Measurements from ENCODE around the gene FN3K. TPM values are rescaled to one million over a fixed set of nuclear protein-coding genes. Genes with fewer than 3 reads are reported as not detected.
"Not testable (repeated sequence)": the region's sequence is repeated elsewhere in the genome, so short reads cannot be mapped to it uniquely, and the experiment has no call there.

FN3K gene
- total RNA-seq, 6 experiments from 2014 or later: 29.6 to 61.6 (median 45.5) TPM

DNA sequence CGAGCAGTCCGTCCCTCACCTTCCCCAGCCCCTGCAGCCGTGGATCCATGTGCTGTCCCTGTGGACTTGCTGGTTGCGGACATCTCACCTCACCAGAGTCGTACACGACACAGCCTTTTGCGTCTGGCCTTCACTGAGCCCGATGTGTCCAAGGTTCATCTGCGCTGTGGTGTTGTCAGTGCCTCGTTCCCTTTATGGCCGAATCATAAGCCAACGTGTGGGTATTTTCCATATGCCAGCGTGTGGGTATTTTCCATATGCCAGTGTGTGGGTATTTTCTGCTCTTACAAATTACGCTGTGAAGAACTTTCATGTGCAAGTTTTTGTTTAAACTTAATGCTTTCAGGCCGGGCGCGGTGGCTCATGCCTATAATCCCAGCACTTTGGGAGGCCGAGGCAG lies 48.1 kb downstream of the FN3K start:
- 83% methylated on average over 11 of the region's 18 CpGs for WGBS (ENCODE audit: insufficient coverage, low coverage, low lambda C conversion rate, missing lambda C conversion rate)
- intact Hi-C loops (cut with DNase I): loop anchor here (10.0 kb wide), 2 partner anchors 121 to 131 kb away; no protein-coding TSS in a partner anchor
- no peaks in the 10 kb centered on the region for H3K9me3 ChIP-seq

DNA sequence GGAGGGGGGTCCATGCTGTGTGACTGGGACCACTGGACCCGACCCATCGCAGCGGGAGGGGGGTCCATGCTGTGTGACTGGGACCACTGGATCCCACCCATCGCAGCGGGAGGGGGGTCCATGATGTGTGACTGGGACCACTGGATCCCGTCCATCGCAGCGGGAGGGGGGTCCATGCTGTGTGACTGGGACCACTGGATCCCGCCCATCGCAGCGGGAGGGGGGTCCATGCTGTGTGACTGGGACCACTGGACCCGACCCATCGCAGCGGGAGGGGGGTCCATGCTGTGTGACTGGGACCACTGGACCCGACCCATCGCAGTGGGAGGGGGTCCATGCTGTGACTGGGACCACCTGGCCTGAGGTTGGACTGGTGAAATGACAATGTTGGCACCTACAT lies 50.2 kb downstream of the FN3K start:
- ATAC-seq, DNase-seq, H3K4me3 ChIP-seq, H3K27ac ChIP-seq, H3K27me3 ChIP-seq, H3K36me3 ChIP-seq, H3K9me3 ChIP-seq, H3K4me1 ChIP-seq: not testable (repeated sequence)
- WGBS (ENCODE audit: insufficient coverage, low coverage, low lambda C conversion rate, missing lambda C conversion rate): 95% methylated on average over 8 of the region's 16 CpGs
- intact Hi-C loops (cut with DNase I): loop anchor here (10.0 kb wide), 2 partner anchors 119 to 129 kb away; no protein-coding TSS in a partner anchor

More for the DNA sequence above, 48.1 kb downstream of the FN3K start:
- Histone ChIP-seq H3K4me3 (no peak overlapping the region), H3K27ac (no peak overlapping the region), H3K27me3 (no peaks in the 10 kb centered on the region), H3K36me3 (peaks cover 0 to 5% (median under 1%) of the 10 kb centered on the region in 4 donors), H3K4me1 (no peaks in the 10 kb centered on the region)
- no peak for DNase-seq
- no peak for ATAC-seq
- TF ChIP-seq, protein P1, sequence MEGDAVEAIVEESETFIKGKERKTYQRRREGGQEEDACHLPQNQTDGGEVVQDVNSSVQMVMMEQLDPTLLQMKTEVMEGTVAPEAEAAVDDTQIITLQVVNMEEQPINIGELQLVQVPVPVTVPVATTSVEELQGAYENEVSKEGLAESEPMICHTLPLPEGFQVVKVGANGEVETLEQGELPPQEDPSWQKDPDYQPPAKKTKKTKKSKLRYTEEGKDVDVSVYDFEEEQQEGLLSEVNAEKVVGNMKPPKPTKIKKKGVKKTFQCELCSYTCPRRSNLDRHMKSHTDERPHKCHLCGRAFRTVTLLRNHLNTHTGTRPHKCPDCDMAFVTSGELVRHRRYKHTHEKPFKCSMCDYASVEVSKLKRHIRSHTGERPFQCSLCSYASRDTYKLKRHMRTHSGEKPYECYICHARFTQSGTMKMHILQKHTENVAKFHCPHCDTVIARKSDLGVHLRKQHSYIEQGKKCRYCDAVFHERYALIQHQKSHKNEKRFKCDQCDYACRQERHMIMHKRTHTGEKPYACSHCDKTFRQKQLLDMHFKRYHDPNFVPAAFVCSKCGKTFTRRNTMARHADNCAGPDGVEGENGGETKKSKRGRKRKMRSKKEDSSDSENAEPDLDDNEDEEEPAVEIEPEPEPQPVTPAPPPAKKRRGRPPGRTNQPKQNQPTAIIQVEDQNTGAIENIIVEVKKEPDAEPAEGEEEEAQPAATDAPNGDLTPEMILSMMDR (IDR thresholded peaks at IDR 0.05): no peak
- TF ChIP-seq POLR2A (IDR thresholded peaks at IDR 0.05): no peak

DNA sequence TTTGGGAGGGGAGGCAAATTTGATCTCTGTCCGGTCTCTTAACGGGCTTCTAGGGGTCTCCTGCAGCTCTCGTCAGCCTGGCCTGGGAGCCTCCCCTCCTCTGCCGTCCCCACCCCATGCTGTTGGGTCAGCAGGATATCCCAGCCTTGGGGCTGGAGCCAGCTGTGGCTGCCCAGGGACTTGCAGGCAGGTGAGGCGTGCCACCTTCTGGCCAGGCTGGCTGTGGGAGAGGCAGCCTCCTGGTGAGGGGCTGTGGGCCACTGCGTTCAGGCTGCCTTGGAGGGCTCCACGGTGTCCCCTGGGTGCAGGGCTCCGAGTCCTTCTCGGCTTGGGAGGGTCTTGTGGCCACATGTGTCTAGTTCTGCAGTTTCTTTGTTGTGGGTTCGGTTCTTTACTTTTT lies 51.0 kb downstream of the FN3K start:
- TF ChIP-seq, protein P1 (IDR thresholded peaks at IDR 0.05): no peak
- no peak for TF ChIP-seq POLR2A (IDR thresholded peaks at IDR 0.05)
- H3K36me3 ChIP-seq: peaks cover 0 to 5% (median under 1%) of the 10 kb centered on the region in 4 donors
- WGBS (ENCODE audit: insufficient coverage, low coverage, low lambda C conversion rate, missing lambda C conversion rate): 100% methylated on average over 1 of the region's 10 CpGs
- no peaks in the 10 kb centered on the region for H3K9me3 ChIP-seq
- no peaks in the 10 kb centered on the region for H3K27me3 ChIP-seq
- ATAC-seq: no peak
- no peak overlapping the region for H3K4me3 ChIP-seq
- H3K4me1 ChIP-seq: no peaks in the 10 kb centered on the region
- no peak for DNase-seq
- intact Hi-C loops (cut with DNase I): loop anchor here (10.0 kb wide), 2 partner anchors 118 to 128 kb away; no protein-coding TSS in a partner anchor
- H3K27ac ChIP-seq: no peak overlapping the region

DNA sequence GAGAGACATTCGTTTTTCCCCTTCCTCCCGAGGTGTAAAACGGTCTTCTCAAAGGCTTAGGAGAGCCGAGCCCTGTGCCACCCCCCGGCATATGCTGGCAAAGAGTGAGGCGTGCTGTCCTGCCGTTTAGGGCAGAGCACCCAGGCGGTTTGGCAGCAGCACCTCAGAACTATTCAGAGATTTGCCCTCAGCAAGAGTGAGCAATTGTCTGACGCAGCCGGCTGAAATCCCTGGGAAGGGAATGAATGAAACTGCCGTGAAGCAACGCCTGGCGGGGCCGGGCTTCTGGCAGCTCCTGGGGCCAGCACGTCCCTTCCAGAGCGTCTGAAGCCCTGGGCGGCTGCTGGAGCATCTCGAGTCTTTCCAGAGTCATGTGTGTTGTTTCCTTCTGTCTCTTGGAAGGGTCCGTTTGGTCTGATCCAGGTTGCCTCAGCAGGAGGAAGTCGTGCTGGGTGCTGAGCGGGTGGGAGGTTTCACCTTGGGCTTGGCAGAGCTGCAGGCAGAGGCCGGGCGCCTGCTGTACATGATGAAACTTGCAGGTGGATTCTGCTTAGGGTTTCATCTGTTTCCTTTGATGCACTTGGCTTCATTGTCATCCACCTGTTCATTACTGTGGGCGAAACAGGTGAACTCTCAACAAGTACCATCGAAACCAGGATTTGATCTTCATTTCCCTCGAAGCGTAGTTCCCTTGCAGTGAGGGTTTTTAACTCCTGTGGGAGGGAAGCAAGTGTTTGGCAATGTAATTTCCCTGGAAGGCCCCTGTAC lies 51.9 kb downstream of the FN3K start:
- no peaks in the 10 kb centered on the region for H3K27me3 ChIP-seq
- no peak for ATAC-seq
- TF ChIP-seq POLR2A (IDR thresholded peaks at IDR 0.05): no peak
- H3K4me1 ChIP-seq: no peaks in the 10 kb centered on the region
- H3K27ac ChIP-seq: no peak overlapping the region
- no peaks in the 10 kb centered on the region for H3K9me3 ChIP-seq
- intact Hi-C loops (cut with DNase I): loop anchor here (10.0 kb wide), 2 partner anchors 118 to 128 kb away; no protein-coding TSS in a partner anchor
- DNase-seq: no peak
- H3K4me3 ChIP-seq: no peak overlapping the region
- peaks cover 0 to 5% (median under 1%) of the 10 kb centered on the region in 4 donors for H3K36me3 ChIP-seq
- WGBS (ENCODE audit: insufficient coverage, low coverage, low lambda C conversion rate, missing lambda C conversion rate): 95% methylated on average over 8 of the region's 27 CpGs

DNA sequence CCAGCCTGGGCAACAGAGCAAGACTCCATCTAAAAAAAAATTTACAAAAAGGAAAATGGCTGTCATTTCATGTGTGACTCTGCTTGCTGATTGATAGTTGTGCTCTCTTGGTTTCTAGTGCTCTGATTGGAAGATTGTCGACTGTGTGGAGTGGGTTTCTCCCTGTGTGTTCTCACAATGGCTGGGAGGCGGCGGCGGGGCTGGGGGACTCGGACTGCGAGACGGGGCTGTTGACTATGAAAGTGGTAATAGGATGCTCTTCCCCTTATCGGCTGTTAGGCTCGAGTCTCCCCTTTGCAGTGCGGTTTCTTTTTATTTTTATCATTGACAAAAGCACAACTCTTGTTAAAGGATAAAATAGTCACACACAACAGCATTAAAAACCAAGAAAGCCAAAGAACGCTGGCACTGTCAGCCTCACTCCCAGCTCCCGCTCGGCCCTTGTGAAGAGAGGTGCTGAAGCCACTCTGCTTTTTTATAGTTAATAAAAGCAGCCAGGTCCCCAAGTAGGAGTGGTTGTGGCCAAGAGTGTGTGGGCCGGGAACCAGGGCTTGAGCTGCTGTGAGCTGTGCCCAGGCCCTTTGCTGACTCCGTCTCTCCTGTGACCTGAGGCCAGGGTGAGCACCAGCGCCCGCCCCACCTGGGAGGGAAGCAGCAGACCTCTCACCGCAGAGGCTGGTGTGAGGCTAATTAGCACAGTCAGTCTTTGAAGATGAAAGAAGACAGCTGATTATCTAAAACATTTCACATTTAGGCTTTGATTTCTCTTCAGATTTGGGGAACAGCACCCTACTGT lies 53.0 kb downstream of the FN3K start:
- Histone ChIP-seq H3K27me3 (no peaks in the 10 kb centered on the region), H3K9me3 (no peaks in the 10 kb centered on the region), H3K4me3 (no peak overlapping the region), H3K27ac (no peak overlapping the region), H3K4me1 (no peaks in the 10 kb centered on the region), H3K36me3 (peaks cover 0 to 2% (median 0%) of the 10 kb centered on the region in 4 donors)
- WGBS (ENCODE audit: insufficient coverage, low coverage, low lambda C conversion rate, missing lambda C conversion rate): 97% methylated on average over 13 of the region's 18 CpGs
- DNase-seq (no peak), ATAC-seq (no peak)
- TF ChIP-seq, protein P1 (IDR thresholded peaks at IDR 0.05): no peak
- TF ChIP-seq POLR2A (IDR thresholded peaks at IDR 0.05): no peak
- intact Hi-C loops (cut with DNase I): loop anchor here (10.0 kb wide), 2 partner anchors 116 to 126 kb away; no protein-coding TSS in a partner anchor
